ENCODE measurements around the gene C11orf68. TPM values are rescaled to one million over a fixed set of nuclear protein-coding genes. Genes with fewer than 3 reads are reported as not detected.

The C11orf68 gene
- total RNA-seq, 1 donor from 2014 or later, result 28.6 TPM

DNA sequence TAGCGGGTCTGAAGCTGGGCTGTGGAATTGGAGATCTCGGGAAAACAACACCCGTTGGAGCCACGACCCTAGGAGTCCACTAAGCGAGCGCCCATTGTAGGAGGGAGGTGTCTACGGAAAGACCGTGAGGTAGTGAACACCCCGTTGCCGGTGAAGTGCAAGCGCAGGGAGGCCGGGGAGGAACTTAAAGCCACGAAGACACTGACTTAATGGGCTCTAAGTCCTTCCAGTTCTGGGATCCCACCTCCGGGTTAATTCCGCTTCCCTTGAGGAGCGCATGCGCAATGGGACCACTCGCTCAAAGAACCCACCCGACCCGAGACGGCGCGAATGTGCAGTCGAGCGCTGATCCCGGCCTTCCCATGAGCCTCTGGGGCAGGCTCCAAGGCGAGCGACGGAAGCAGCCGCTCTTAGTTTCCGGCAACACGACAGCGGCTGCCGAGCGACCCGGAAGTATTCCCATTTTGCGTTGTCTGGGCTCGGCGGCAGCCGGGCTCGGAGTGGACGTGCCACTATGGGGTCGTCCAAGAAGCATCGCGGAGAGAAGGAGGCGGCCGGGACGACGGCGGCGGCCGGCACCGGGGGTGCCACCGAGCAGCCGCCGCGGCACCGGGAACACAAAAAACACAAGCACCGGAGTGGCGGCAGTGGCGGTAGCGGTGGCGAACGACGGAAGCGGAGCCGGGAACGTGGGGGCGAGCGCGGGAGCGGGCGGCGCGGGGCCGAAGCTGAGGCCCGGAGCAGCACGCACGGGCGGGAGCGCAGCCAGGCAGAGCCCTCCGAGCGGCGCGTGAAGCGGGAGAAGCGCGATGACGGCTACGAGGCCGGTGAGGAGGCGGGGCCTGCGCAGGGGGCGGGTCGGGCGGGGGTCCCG is 42.6 kb upstream of the C11orf68 start, which contains the start of gene SART1:
Gene SART1 (plus strand): TSS at position 468 of the 874 bp plus-strand sequence. CDS start 47 bp downstream, at position 515.
- peaks cover 15% of the 10 kb centered on the region for H3K4me1 Mint-ChIP-seq (ENCODE audit: low read depth)
- TF ChIP-seq, protein P1, sequence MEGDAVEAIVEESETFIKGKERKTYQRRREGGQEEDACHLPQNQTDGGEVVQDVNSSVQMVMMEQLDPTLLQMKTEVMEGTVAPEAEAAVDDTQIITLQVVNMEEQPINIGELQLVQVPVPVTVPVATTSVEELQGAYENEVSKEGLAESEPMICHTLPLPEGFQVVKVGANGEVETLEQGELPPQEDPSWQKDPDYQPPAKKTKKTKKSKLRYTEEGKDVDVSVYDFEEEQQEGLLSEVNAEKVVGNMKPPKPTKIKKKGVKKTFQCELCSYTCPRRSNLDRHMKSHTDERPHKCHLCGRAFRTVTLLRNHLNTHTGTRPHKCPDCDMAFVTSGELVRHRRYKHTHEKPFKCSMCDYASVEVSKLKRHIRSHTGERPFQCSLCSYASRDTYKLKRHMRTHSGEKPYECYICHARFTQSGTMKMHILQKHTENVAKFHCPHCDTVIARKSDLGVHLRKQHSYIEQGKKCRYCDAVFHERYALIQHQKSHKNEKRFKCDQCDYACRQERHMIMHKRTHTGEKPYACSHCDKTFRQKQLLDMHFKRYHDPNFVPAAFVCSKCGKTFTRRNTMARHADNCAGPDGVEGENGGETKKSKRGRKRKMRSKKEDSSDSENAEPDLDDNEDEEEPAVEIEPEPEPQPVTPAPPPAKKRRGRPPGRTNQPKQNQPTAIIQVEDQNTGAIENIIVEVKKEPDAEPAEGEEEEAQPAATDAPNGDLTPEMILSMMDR (IDR thresholded peaks at IDR 0.05; ENCODE audit: unreplicated experiment), result no peak
- H3K4me3 Mint-ChIP-seq (ENCODE audit: low read depth), result peak within 1 kb of the TSS; percentile 91
- H3K36me3 Mint-ChIP-seq (ENCODE audit: insufficient read depth), result peaks cover 10% of the 10 kb centered on the region
- peak within 1 kb of the TSS; percentile 96 for H3K27ac Mint-ChIP-seq
- peak; percentile 91 for DNase-seq (ENCODE audit: low spot score, unreplicated experiment)
- no peaks in the 10 kb centered on the region for H3K27me3 Mint-ChIP-seq
- no peaks in the 10 kb centered on the region for H3K9me3 Mint-ChIP-seq (ENCODE audit: low read depth)

- no peak for DNase-seq (ENCODE audit: low spot score, unreplicated experiment)
- Mint-ChIP-seq H3K27me3 (no peaks in the 10 kb centered on the region), H3K4me3 (ENCODE audit: low read depth) (peak overlapping the region; percentile 91), H3K4me1 (ENCODE audit: low read depth) (peaks cover 15% of the 10 kb centered on the region), H3K27ac (peak overlapping the region; percentile 96), H3K36me3 (ENCODE audit: insufficient read depth) (peaks cover 9% of the 10 kb centered on the region), H3K9me3 (ENCODE audit: low read depth) (no peaks in the 10 kb centered on the region)
- TF ChIP-seq, protein P1 (IDR thresholded peaks at IDR 0.05; ENCODE audit: unreplicated experiment), result no peak
These were observed 42.0 kb upstream of the C11orf68 start for GRCh38 chr11:65960824-65961266.

GRCh38 chr11:65958774-65959420 is 40.0 kb upstream of the C11orf68 start:
- no peak overlapping the region for H3K4me3 Mint-ChIP-seq (ENCODE audit: low read depth)
- peak overlapping the region; percentile 56 for H3K27ac Mint-ChIP-seq
- peaks cover 2% of the 10 kb centered on the region for H3K36me3 Mint-ChIP-seq (ENCODE audit: insufficient read depth)
- H3K27me3 Mint-ChIP-seq, result no peaks in the 10 kb centered on the region
- H3K9me3 Mint-ChIP-seq (ENCODE audit: low read depth), result no peaks in the 10 kb centered on the region
- TF ChIP-seq, protein P1 (IDR thresholded peaks at IDR 0.05; ENCODE audit: unreplicated experiment), result no peak
- H3K4me1 Mint-ChIP-seq (ENCODE audit: low read depth), result peaks cover 15% of the 10 kb centered on the region
- DNase-seq (ENCODE audit: low spot score, unreplicated experiment), result no peak

- H3K27ac Mint-ChIP-seq, result no peak overlapping the region
These were observed 39.4 kb upstream of the C11orf68 start for GRCh38 chr11:65958291-65958690.

GRCh38 chr11:65954771-65955170 is 35.9 kb upstream of the C11orf68 start:
- Mint-ChIP-seq H3K4me3 (ENCODE audit: low read depth) (no peak overlapping the region), H3K9me3 (ENCODE audit: low read depth) (no peaks in the 10 kb centered on the region), H3K27ac (no peak overlapping the region), H3K36me3 (ENCODE audit: insufficient read depth) (no peaks in the 10 kb centered on the region), H3K27me3 (no peaks in the 10 kb centered on the region), H3K4me1 (ENCODE audit: low read depth) (peaks cover 4% of the 10 kb centered on the region)
- DNase-seq (ENCODE audit: low spot score, unreplicated experiment), result no peak
- TF ChIP-seq, protein P1 (IDR thresholded peaks at IDR 0.05; ENCODE audit: unreplicated experiment), result no peak

More at GRCh38 chr11:65958291-65958690, 39.4 kb upstream of the C11orf68 start:
- peaks cover 15% of the 10 kb centered on the region for H3K4me1 Mint-ChIP-seq (ENCODE audit: low read depth)
- TF ChIP-seq, protein P1 (IDR thresholded peaks at IDR 0.05; ENCODE audit: unreplicated experiment), result no peak
- H3K36me3 Mint-ChIP-seq (ENCODE audit: insufficient read depth), result peaks cover 2% of the 10 kb centered on the region
- no peak for DNase-seq (ENCODE audit: low spot score, unreplicated experiment)
- no peaks in the 10 kb centered on the region for H3K9me3 Mint-ChIP-seq (ENCODE audit: low read depth)
- no peaks in the 10 kb centered on the region for H3K27me3 Mint-ChIP-seq
- H3K4me3 Mint-ChIP-seq (ENCODE audit: low read depth), result no peak overlapping the region

Measured in progenitor cell of endocrine pancreas (in vitro differentiated cells).